PFSK-1 (cell line): ENCODE data around the gene OMD.

Source experiments
- POLR2AphosphoS5 ChIP-seq: IDR thresholded peaks from 2 replicates; pipeline ENCODE4 v1.6.1; 2012; ENCODE audit warnings: low read depth, mild to moderate bottlenecking, control low read depth, low read length, moderate library complexity
- REST ChIP-seq, 2 experiments: IDR thresholded peaks; 2 replicates each; pipeline versions ENCODE4 v1.6.1 to v1.8.0; 2011 to 2012; ENCODE audit warnings: low read depth in 2 of 2, low read length in 2 of 2, control low read depth in 1 of 2, inconsistent platforms in 1 of 2, mild to moderate bottlenecking in 1 of 2, moderate library complexity in 1 of 2; ENCODE audit not compliant: insufficient read depth in 1 of 2
- SIN3A ChIP-seq: IDR thresholded peaks from 2 replicates; pipeline ENCODE4 v1.6.1; 2012; ENCODE audit warnings: mild to moderate bottlenecking, low read length, moderate library complexity, borderline replicate concordance; ENCODE audit not compliant: insufficient read depth
- TAF1 ChIP-seq: IDR thresholded peaks from 2 replicates; pipeline ENCODE4 v1.6.1; 2012; ENCODE audit warnings: low read length, control low read depth, borderline replicate concordance; ENCODE audit not compliant: insufficient read depth

DNA sequence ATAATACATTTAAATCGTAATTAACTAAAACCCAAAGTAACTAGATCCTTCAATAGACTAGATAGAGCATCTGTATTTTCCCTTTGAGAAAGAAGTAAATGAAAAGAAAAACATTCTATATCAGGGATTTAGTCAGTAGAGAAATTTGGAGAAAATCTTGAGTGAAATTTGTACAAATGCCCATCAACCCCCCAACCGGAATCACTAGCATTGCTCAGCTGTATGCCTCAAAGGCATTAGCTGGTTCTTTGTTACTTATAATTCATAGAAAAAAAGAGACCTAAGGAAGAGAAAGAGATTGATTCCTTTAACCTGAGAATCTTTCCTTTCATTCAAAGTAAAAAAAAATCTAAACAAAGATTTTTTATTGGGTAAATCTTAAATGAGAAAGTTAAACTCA is 659 bp downstream of the OMD start:
- TF ChIP-seq TAF1 = no peak
- no peak for TF ChIP-seq POLR2AphosphoS5
- no peak for TF ChIP-seq REST (IDR thresholded peaks at IDR 0.05; ENCODE audit: insufficient read depth in 1 of 2, low read depth in 2 of 2, low read length in 2 of 2)
- TF ChIP-seq SIN3A = no peak
